DOHH2 (cell line): ENCODE results near the gene DLGAP1.

Experiments used
- CTCF ChIP-seq: fragments of 200-600 bp; sonication (generic); IDR thresholded peaks from one replicate; pipeline ENCODE4 v1.5.1; 2014; ENCODE audit warnings: antibody characterized with exemption, mild to moderate bottlenecking, low read depth, low read length; ENCODE audit not compliant: poor library complexity, severe bottlenecking
- EZH2phosphoT487 ChIP-seq: fragments of 200-600 bp; sonication (generic); IDR thresholded peaks from 2 replicates; pipeline ENCODE4 v1.6.1; 2017; ENCODE audit warnings: borderline replicate concordance, mild to moderate bottlenecking, antibody characterized with exemption, low read length, moderate library complexity, mixed read lengths

GRCh38 chr18:3584897-3585460 is 870.1 kb downstream of the DLGAP1 start:
- TF ChIP-seq CTCF (no peak), EZH2phosphoT487 (no peak)
